Uterus (tissue), 4 donors: ENCODE data around the gene OR51L1. TPM values are rescaled to one million over a fixed set of nuclear protein-coding genes. Genes with fewer than 3 reads are reported as not detected.
"Not testable (repeated sequence)": the region's sequence is repeated elsewhere in the genome, so short reads cannot be mapped to it uniquely, and the experiment has no call there.

Experiments
- DNase-seq, 2 donors: peaks; one replicate each; pipeline ENCODE4 v3.0.0-alpha.2; 2019 to 2020
- H3K27ac ChIP-seq, 2 donors: fragments of 200-600 bp; sonication (generic); 1 replicate in 1 of 2; 2 replicates in 1 of 2; pipeline ENCODE4 v1.5.1; 2016 to 2018
- H3K27me3 ChIP-seq, 2 donors: fragments of 200-600 bp; sonication (generic); one replicate each; pipeline ENCODE4 v1.5.1; 2018 to 2019; ENCODE audit warnings: control low read depth in 1 of 2
- H3K36me3 ChIP-seq, 2 donors: fragments of 200-600 bp; sonication (generic); one replicate each; pipeline ENCODE4 v1.5.1; 2019; ENCODE audit warnings: control low read depth in 1 of 2
- H3K4me1 ChIP-seq, 2 donors: fragments of 200-600 bp; sonication (generic); one replicate each; pipeline ENCODE4 v1.5.1; 2018 to 2019; ENCODE audit warnings: control low read depth in 1 of 2
- H3K4me3 ChIP-seq, 2 donors: fragments of 200-600 bp; sonication (generic); 1 replicate in 1 of 2; 2 replicates in 1 of 2; pipeline ENCODE4 v1.5.1; 2018 to 2019; ENCODE audit warnings: mild to moderate bottlenecking in 1 of 2
- H3K9me3 ChIP-seq, 2 donors: fragments of 200-600 bp; sonication (generic); one replicate each; pipeline ENCODE4 v1.5.1; 2019; ENCODE audit warnings: control low read depth in 1 of 2
- POLR2A ChIP-seq, 2 donors: fragments of 450-650 bp; IDR thresholded peaks; one replicate each; pipeline ENCODE4 v1.6.1; 2016; ENCODE audit warnings: antibody characterized with exemption in 2 of 2, mild to moderate bottlenecking in 1 of 2, moderate library complexity in 1 of 2
- intact Hi-C: fragments of 100-400 bp; cut with DNase I; formaldehyde crosslinking; loops from one replicate; pipeline ENCODE4 v1.15.1; 2023; ENCODE audit warnings: low total_unique reads
- total RNA-seq, 4 donors: library from RNA; depleted of rRNA in 3 of 4; stranded (reverse); fragments of >200 nt in 3 of 4; gene quantifications; one replicate each; pipeline versions ENCODE4 v1.1.0 to v1.2.4, GENCODE V29; 2014 to 2023
- TF ChIP-seq, protein P1 (sequence below), 4 experiments: fragments of 200-600 bp in 2 of 4; fragments of 450-650 bp in 2 of 4; sonication (generic) in 2 of 4; IDR thresholded peaks; one replicate each; pipeline ENCODE4 v1.5.1; 2016 to 2019; ENCODE audit warnings: antibody characterized with exemption in 4 of 4, mild to moderate bottlenecking in 2 of 4, moderate library complexity in 1 of 4
- donor health status: DM: yes; HTN: yes; CAD: no.

OR51L1 gene, protein sequence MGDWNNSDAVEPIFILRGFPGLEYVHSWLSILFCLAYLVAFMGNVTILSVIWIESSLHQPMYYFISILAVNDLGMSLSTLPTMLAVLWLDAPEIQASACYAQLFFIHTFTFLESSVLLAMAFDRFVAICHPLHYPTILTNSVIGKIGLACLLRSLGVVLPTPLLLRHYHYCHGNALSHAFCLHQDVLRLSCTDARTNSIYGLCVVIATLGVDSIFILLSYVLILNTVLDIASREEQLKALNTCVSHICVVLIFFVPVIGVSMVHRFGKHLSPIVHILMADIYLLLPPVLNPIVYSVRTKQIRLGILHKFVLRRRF
- not detected for total RNA-seq

DNA sequence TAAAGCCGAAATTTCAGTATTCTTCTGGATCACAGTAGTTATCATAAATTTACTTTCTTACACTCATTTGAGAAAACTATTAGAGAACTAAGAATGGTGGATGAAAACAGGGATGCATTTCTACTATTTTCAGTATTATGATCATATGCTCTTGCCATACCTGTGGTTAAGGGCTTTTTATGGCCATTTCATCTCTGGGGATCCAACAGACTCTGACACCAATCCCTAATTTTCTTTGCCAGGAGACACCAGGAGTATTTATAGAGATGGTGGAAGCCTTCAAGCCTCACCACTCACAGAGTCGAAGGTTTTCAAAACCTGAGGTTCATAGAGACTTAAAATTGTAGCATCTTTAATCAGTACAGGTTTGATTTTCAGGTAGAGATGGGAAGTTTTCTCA, at the start of gene OR51L1:
OR51L1 (plus strand) TSS at position 301 of the 400 bp plus-strand sequence. CDS start 4,132 bp downstream, outside the sequence.
- H3K9me3 ChIP-seq = no peaks in the 10 kb centered on the region
- H3K36me3 ChIP-seq = no peaks in the 10 kb centered on the region
- DNase-seq = no peak
- intact Hi-C loops = no loop called here
- no peak within 1 kb of the TSS for H3K27ac ChIP-seq
- H3K4me1 ChIP-seq = no peaks in the 10 kb centered on the region
- no peak within 1 kb of the TSS for H3K4me3 ChIP-seq
- no peak for TF ChIP-seq POLR2A (IDR thresholded peaks at IDR 0.05)
- TF ChIP-seq, protein P1, sequence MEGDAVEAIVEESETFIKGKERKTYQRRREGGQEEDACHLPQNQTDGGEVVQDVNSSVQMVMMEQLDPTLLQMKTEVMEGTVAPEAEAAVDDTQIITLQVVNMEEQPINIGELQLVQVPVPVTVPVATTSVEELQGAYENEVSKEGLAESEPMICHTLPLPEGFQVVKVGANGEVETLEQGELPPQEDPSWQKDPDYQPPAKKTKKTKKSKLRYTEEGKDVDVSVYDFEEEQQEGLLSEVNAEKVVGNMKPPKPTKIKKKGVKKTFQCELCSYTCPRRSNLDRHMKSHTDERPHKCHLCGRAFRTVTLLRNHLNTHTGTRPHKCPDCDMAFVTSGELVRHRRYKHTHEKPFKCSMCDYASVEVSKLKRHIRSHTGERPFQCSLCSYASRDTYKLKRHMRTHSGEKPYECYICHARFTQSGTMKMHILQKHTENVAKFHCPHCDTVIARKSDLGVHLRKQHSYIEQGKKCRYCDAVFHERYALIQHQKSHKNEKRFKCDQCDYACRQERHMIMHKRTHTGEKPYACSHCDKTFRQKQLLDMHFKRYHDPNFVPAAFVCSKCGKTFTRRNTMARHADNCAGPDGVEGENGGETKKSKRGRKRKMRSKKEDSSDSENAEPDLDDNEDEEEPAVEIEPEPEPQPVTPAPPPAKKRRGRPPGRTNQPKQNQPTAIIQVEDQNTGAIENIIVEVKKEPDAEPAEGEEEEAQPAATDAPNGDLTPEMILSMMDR (IDR thresholded peaks at IDR 0.05) = no peak
- no peaks in the 10 kb centered on the region for H3K27me3 ChIP-seq

DNA sequence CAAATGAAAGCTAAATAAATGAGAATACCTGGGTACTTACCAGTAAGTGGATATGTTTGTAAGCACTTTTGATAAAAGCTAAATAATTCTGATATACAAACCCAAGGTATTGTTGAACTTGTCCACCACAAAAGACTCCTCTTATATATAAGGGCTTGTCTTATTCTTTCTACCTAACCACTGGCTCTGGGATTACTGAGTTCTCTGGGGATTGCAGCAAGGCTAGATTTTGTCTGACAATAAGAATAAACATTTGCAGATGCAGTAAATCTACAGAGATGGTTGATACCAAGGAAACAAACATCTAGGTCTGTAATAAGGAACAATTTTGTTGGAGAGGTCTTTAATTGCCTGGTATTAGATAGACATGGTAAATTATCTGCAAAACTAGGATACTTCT, 47.1 kb upstream of the OR51L1 start, which contains the start of gene OR51A4:
OR51A4 (minus strand) TSS at position 101 of the 400 bp plus-strand sequence. CDS start 505 bp downstream, outside the sequence.
- no peaks in the 10 kb centered on the region for H3K9me3 ChIP-seq
- H3K4me3 ChIP-seq = no peak within 1 kb of the TSS
- H3K4me1 ChIP-seq = no peaks in the 10 kb centered on the region
- no peak for DNase-seq
- intact Hi-C loops = no loop called here
- H3K27ac ChIP-seq = no peak within 1 kb of the TSS
- H3K27me3 ChIP-seq = no peaks in the 10 kb centered on the region
- H3K36me3 ChIP-seq = no peaks in the 10 kb centered on the region
- TF ChIP-seq POLR2A (IDR thresholded peaks at IDR 0.05) = no peak
- TF ChIP-seq, protein P1 (IDR thresholded peaks at IDR 0.05) = no peak

DNA sequence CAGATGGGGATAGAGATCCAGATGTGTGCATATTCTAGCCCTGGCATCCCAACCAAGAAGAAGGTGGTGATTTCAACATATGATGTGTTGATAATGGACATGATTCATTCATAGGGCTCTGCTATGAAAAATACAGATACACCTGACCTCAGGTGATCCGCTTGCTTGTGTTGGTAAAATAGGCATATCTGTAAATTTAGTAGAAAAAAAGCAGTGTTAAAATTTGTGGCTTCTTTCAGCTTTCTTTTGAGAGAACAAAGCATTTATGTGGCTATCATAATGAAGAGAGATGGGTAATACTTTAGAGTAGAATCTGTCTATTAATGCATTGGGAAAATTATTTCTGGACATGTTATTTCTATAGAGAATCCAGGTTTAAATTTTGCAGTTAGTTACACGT, 39.0 kb upstream of the OR51L1 start, which contains the start of gene OR51A2:
OR51A2 (minus strand) TSS at position 101 of the 400 bp plus-strand sequence; CDS start at position 101, 0 bp downstream.
- H3K36me3 ChIP-seq, H3K4me1 ChIP-seq, H3K27ac ChIP-seq, H3K27me3 ChIP-seq, H3K4me3 ChIP-seq, DNase-seq, H3K9me3 ChIP-seq, intact Hi-C loops: not testable (repeated sequence)

DNA sequence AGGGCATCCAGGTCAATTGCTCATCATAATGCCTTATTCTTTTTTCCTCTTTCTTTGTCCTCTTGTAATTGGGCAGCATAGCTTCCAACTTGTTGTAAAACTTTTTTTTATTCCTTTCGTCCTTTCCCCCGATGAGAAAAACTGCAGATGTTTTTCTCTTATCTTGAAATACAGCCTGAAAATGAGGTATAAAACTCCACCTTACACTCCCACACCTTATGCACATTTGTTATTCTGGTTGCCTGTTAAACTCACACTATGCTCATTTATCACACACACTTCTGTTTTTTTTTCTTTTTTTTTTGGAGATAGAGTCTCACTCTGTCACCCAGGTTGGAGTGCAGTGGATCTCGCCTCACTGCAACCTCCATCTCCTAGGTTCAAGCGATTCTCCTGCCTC, 37.3 kb upstream of the OR51L1 start:
- Histone ChIP-seq H3K27ac (no peak overlapping the region), H3K4me3 (no peak overlapping the region), H3K9me3 (no peaks in the 10 kb centered on the region), H3K36me3 (no peaks in the 10 kb centered on the region), H3K27me3 (no peaks in the 10 kb centered on the region), H3K4me1 (no peaks in the 10 kb centered on the region)
- intact Hi-C loops = no loop called here
- no peak for DNase-seq
- TF ChIP-seq POLR2A (IDR thresholded peaks at IDR 0.05) = no peak
- TF ChIP-seq, protein P1 (IDR thresholded peaks at IDR 0.05) = no peak

DNA sequence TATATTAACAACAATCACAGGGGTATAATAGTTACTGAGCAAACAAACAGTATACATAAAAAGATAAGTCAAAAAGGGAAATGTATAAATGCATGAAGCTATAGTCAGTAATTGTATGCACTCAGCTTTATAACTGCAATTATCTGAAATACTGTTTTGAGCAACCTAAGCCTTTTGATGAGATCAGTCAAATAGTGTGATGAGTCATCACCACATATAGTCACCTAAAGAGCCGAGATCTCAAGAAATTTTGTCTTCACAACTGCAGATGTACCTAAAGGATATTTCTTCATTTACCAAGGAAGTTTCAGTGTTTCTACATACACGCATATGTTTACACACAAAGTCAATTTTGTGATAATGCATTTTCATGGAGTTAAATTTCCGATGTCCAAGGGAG, 33.8 kb upstream of the OR51L1 start:
- no peak overlapping the region for H3K4me3 ChIP-seq
- no peaks in the 10 kb centered on the region for H3K4me1 ChIP-seq
- TF ChIP-seq POLR2A (IDR thresholded peaks at IDR 0.05) = no peak
- no peak overlapping the region for H3K27ac ChIP-seq
- intact Hi-C loops = no loop called here
- no peaks in the 10 kb centered on the region for H3K36me3 ChIP-seq
- no peaks in the 10 kb centered on the region for H3K9me3 ChIP-seq
- DNase-seq = no peak
- H3K27me3 ChIP-seq = no peaks in the 10 kb centered on the region

DNA sequence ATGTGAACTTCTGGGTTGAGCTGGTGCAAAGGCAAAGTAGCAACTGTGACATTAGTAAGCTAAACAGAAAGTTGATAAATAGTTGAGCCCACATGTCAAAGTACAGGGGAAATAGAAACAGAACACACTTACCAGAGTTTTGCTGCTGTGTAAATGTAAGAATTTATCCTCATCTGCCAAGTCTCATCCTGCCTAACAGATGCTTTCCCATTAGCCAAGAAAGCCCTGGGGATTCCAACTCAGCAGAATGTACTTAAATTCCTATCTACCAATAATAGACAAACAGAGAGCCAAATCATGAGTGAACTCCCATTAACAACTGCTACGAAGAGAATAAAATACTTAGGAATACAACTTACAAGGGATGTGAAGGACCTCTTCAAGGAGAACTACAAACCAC, 31.8 kb upstream of the OR51L1 start:
- no peak overlapping the region for H3K27ac ChIP-seq
- H3K4me1 ChIP-seq = no peaks in the 10 kb centered on the region
- no peaks in the 10 kb centered on the region for H3K27me3 ChIP-seq
- H3K4me3 ChIP-seq = no peak overlapping the region
- H3K36me3 ChIP-seq = no peaks in the 10 kb centered on the region
- intact Hi-C loops = no loop called here
- H3K9me3 ChIP-seq = no peaks in the 10 kb centered on the region
- no peak for DNase-seq
- TF ChIP-seq, protein P1 (IDR thresholded peaks at IDR 0.05) = no peak
- no peak for TF ChIP-seq POLR2A (IDR thresholded peaks at IDR 0.05)
